Measurements from ENCODE around the gene ARSG. TPM values are rescaled to one million over a fixed set of nuclear protein-coding genes. Genes with fewer than 3 reads are reported as not detected.
A peak's percentile ranks its signal among the peaks of the same experiment; 100 is the strongest.

ARSG gene
- total RNA-seq, 1 donor from 2014 or later: 19.6 TPM

DNA sequence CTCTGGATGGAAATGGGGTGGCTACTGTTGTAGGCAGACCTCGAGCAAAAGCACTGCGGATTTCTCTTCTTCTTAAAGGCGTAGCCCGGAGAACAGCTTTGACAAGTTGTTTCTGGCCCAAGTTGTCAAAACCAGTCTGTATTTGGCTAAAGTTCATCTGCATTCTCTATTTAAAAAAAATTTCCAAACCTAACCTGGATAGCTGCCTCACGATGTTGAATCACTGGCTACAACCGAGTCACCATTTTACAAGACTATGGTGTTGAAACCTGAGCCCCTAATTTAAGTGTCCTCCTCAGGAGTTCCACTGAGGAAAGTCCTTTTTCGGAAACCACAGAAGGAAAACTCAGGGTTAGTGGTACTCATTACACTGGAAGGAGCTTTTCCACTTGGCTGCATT is 1.8 kb upstream of the ARSG start:
- peaks cover 45% of the 10 kb centered on the region for H3K4me1 Mint-ChIP-seq

GRCh38 chr17:68289936-68290267 is 1.4 kb upstream of the ARSG start:
- DNase-seq: peak; percentile 15
- no peaks in the 10 kb centered on the region for H3K27me3 Mint-ChIP-seq
- ChIA-PET CTCF (interaction anchor here (0.7 to 1.6 kb wide), 2 partner anchors 25 to 109 kb away, joined by 3 to 4 read pairs; no protein-coding TSS in a partner anchor), POLR2A (interaction anchor here (0.6 to 6.8 kb wide), 16 partner anchors 25 to 477 kb away, joined by 3 to 84 read pairs (median 12); partner anchors contain the start of genes AMZ2 and WIPI1)
- peaks cover 3% of the 10 kb centered on the region for H3K36me3 Mint-ChIP-seq (ENCODE audit: low read depth)
- peak overlapping the region; percentile 93 for H3K27ac Mint-ChIP-seq
- intact Hi-C loops (cut with micrococcal nuclease): loop anchor here (2.0 to 5.0 kb wide), 6 partner anchors 122 to 1037 kb away; partner anchors contain the start of gene ABCA5
- no peak for TF ChIP-seq CTCF (IDR thresholded peaks at IDR 0.05)
- H3K4me1 Mint-ChIP-seq: peaks cover 45% of the 10 kb centered on the region
- H3K9me3 Mint-ChIP-seq: no peaks in the 10 kb centered on the region
- ATAC-seq (ENCODE audit: low read depth): no peak
- H3K4me3 Mint-ChIP-seq: peak overlapping the region; percentile 92

More for the DNA sequence above, 1.8 kb upstream of the ARSG start:
- H3K36me3 Mint-ChIP-seq (ENCODE audit: low read depth): peaks cover 3% of the 10 kb centered on the region
- H3K27me3 Mint-ChIP-seq: no peaks in the 10 kb centered on the region
- no peak for ATAC-seq (ENCODE audit: low read depth)
- peak overlapping the region; percentile 92 for H3K4me3 Mint-ChIP-seq
- TF ChIP-seq CTCF (IDR thresholded peaks at IDR 0.05): no peak
- ChIA-PET POLR2A (interaction anchor here (0.6 to 6.8 kb wide), 12 partner anchors 25 to 477 kb away, joined by 3 to 84 read pairs (median 12); partner anchors contain the start of genes AMZ2 and WIPI1), CTCF (interaction anchor here (0.7 to 1.6 kb wide), 3 partner anchors 25 to 109 kb away, joined by 3 to 4 read pairs (median 3); no protein-coding TSS in a partner anchor)
- H3K27ac Mint-ChIP-seq: peak overlapping the region; percentile 93
- DNase-seq: no peak
- no peaks in the 10 kb centered on the region for H3K9me3 Mint-ChIP-seq
- intact Hi-C loops (cut with micrococcal nuclease): no loop called here

GRCh38 chr17:68290268-68290954 is 884 bp upstream of the ARSG start:
- ChIA-PET CTCF (interaction anchor here (0.7 to 1.6 kb wide), 2 partner anchors 26 to 110 kb away, joined by 3 to 4 read pairs; no protein-coding TSS in a partner anchor), POLR2A (interaction anchor here (0.6 to 6.8 kb wide), 30 partner anchors 26 to 296 kb away, joined by 3 to 84 read pairs (median 10); partner anchors contain the start of genes AMZ2, PRKAR1A and WIPI1)
- Mint-ChIP-seq H3K4me3 (peak overlapping the region; percentile 92), H3K27ac (peak overlapping the region; percentile 93), H3K36me3 (ENCODE audit: low read depth) (peaks cover 3% of the 10 kb centered on the region), H3K4me1 (peaks cover 45% of the 10 kb centered on the region), H3K9me3 (no peaks in the 10 kb centered on the region), H3K27me3 (no peaks in the 10 kb centered on the region)
- ATAC-seq (ENCODE audit: low read depth) (no peak), DNase-seq (peak; percentile 53)
- intact Hi-C loops (cut with micrococcal nuclease): loop anchor here (2.0 to 5.0 kb wide), 6 partner anchors 122 to 1037 kb away; partner anchors contain the start of gene ABCA5
- no peak for TF ChIP-seq CTCF (IDR thresholded peaks at IDR 0.05)

- ATAC-seq (ENCODE audit: low read depth): peak; percentile 74
- DNase-seq: peak; percentile 86
- ChIA-PET POLR2A (interaction anchor here (0.5 to 6.8 kb wide), 33 partner anchors 11 to 574 kb away, joined by 3 to 84 read pairs (median 6); partner anchors contain the start of genes AMZ2, NOL11 and WIPI1), CTCF (interaction anchor here (0.9 to 2.2 kb wide), 2 partner anchors 54 to 107 kb away, joined by 3 to 13 read pairs; no protein-coding TSS in a partner anchor)
- intact Hi-C loops (cut with micrococcal nuclease): loop anchor here (1.0 to 5.0 kb wide), 16 partner anchors 23 to 1035 kb away; partner anchors contain the start of genes ABCA5, KPNA2 and WIPI1
- Mint-ChIP-seq H3K27ac (peak overlapping the region; percentile 83), H3K4me1 (peaks cover 45% of the 10 kb centered on the region), H3K27me3 (no peaks in the 10 kb centered on the region), H3K36me3 (ENCODE audit: low read depth) (peaks cover 3% of the 10 kb centered on the region), H3K9me3 (no peaks in the 10 kb centered on the region), H3K4me3 (peak overlapping the region; percentile 84)
- TF ChIP-seq CTCF (IDR thresholded peaks at IDR 0.05): no peak
Measured at GRCh38 chr17:68291836-68292688, 767 bp downstream of the ARSG start.
